Liver (tissue), 3 donors: ENCODE measurements around the gene SLC4A11.

Experiments used
- GABPA ChIP-seq, 2 donors: IDR thresholded peaks in 1 of 2; conservative IDR thresholded peaks in 1 of 2; 2 replicates each; pipeline ENCODE4 v1.6.1; 2016; ENCODE audit warnings: antibody characterized with exemption in 2 of 2, mild to moderate bottlenecking in 1 of 2, moderate library complexity in 1 of 2
- SP1 ChIP-seq: IDR thresholded peaks from 2 replicates; pipeline ENCODE4 v1.6.1; 2018; ENCODE audit warnings: antibody characterized with exemption, mild to moderate bottlenecking
- TAF1 ChIP-seq: conservative IDR thresholded peaks from 2 replicates; pipeline ENCODE4 v1.6.1; 2016; ENCODE audit warnings: antibody characterized with exemption, mild to moderate bottlenecking
- YY1 ChIP-seq: IDR thresholded peaks from 2 replicates; pipeline ENCODE4 v1.6.1; 2016; ENCODE audit warnings: antibody characterized with exemption, mild to moderate bottlenecking
- TF ChIP-seq, protein P1 (sequence below): fragments of 150-350 bp; IDR thresholded peaks from 2 replicates; pipeline ENCODE4 v1.5.1; 2017; ENCODE audit warnings: improper control_type of control experiment, low read depth, low read length; ENCODE audit not compliant: missing input control
- TF ChIP-seq, protein P2 (sequence below): IDR thresholded peaks from 2 replicates; pipeline ENCODE4 v1.6.1; 2016; ENCODE audit warnings: antibody characterized with exemption, mild to moderate bottlenecking
- TF ChIP-seq, protein P3 (sequence below): IDR thresholded peaks from 2 replicates; pipeline ENCODE4 v1.6.1; 2016; ENCODE audit warnings: antibody characterized with exemption
- donor health status: healthy.
- donor health status: healthy.

DNA sequence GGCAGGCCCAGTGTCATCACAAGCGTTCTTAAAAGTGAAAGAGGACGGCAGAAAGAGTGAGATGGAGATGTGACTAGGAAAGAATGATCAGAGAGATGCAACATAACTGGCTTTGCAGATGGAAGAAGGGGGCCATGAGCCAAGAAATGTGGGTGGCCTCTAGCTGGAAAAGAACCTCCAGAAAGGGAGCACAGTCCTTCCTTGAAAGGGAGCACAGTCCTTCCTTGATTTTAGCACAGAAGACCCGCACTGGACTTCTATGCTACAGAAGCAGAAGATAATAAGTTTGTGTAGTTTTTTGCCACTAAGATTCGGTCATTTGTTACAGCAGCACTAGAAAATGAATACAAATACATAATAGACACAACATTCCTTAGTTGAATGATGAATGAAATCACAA is 58.7 kb downstream of the SLC4A11 start:
- no peak for TF ChIP-seq YY1
- TF ChIP-seq, protein P1, sequence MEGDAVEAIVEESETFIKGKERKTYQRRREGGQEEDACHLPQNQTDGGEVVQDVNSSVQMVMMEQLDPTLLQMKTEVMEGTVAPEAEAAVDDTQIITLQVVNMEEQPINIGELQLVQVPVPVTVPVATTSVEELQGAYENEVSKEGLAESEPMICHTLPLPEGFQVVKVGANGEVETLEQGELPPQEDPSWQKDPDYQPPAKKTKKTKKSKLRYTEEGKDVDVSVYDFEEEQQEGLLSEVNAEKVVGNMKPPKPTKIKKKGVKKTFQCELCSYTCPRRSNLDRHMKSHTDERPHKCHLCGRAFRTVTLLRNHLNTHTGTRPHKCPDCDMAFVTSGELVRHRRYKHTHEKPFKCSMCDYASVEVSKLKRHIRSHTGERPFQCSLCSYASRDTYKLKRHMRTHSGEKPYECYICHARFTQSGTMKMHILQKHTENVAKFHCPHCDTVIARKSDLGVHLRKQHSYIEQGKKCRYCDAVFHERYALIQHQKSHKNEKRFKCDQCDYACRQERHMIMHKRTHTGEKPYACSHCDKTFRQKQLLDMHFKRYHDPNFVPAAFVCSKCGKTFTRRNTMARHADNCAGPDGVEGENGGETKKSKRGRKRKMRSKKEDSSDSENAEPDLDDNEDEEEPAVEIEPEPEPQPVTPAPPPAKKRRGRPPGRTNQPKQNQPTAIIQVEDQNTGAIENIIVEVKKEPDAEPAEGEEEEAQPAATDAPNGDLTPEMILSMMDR, result no peak
- TF ChIP-seq TAF1, result no peak
- TF ChIP-seq GABPA (IDR thresholded peaks at IDR 0.05 in 1 of 2, conservative IDR thresholded peaks at IDR 0.05 in 1 of 2), result no peak
- TF ChIP-seq, protein P2, sequence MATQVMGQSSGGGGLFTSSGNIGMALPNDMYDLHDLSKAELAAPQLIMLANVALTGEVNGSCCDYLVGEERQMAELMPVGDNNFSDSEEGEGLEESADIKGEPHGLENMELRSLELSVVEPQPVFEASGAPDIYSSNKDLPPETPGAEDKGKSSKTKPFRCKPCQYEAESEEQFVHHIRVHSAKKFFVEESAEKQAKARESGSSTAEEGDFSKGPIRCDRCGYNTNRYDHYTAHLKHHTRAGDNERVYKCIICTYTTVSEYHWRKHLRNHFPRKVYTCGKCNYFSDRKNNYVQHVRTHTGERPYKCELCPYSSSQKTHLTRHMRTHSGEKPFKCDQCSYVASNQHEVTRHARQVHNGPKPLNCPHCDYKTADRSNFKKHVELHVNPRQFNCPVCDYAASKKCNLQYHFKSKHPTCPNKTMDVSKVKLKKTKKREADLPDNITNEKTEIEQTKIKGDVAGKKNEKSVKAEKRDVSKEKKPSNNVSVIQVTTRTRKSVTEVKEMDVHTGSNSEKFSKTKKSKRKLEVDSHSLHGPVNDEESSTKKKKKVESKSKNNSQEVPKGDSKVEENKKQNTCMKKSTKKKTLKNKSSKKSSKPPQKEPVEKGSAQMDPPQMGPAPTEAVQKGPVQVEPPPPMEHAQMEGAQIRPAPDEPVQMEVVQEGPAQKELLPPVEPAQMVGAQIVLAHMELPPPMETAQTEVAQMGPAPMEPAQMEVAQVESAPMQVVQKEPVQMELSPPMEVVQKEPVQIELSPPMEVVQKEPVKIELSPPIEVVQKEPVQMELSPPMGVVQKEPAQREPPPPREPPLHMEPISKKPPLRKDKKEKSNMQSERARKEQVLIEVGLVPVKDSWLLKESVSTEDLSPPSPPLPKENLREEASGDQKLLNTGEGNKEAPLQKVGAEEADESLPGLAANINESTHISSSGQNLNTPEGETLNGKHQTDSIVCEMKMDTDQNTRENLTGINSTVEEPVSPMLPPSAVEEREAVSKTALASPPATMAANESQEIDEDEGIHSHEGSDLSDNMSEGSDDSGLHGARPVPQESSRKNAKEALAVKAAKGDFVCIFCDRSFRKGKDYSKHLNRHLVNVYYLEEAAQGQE, result no peak
- TF ChIP-seq, protein P3, sequence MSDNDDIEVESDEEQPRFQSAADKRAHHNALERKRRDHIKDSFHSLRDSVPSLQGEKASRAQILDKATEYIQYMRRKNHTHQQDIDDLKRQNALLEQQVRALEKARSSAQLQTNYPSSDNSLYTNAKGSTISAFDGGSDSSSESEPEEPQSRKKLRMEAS, result no peak
- TF ChIP-seq SP1, result no peak
